GM18526 (cell line): ENCODE measurements around the gene TIMM10B.

ENCODE experiments used
- POLR2A ChIP-seq: IDR thresholded peaks from 3 replicates; pipeline ENCODE4 v1.6.1; 2011; ENCODE audit not compliant: insufficient read length; ENCODE audit errors: extremely low read depth

Gene TIMM10B

GRCh38 chr11:6526411-6527135 is 45.3 kb downstream of the TIMM10B start:
- TF ChIP-seq POLR2A = no peak

GRCh38 chr11:6529266-6529665 is 48.0 kb downstream of the TIMM10B start:
- TF ChIP-seq POLR2A = no peak

GRCh38 chr11:6530848-6531247 is 49.5 kb downstream of the TIMM10B start:
- TF ChIP-seq POLR2A = no peak

GRCh38 chr11:6531267-6531752 is 50.0 kb downstream of the TIMM10B start:
- TF ChIP-seq POLR2A = no peak
